Activated T-helper 17 cell treated with anti-CD3 and anti-CD28 coated beads, Interleukin-2, amount 50 U/mL, for 72 hours (primary cell): ENCODE data around the gene SPON1. TPM values are rescaled to one million over a fixed set of nuclear protein-coding genes. Genes with fewer than 3 reads are reported as not detected.
A peak's percentile ranks its signal among the peaks of the same experiment; 100 is the strongest.
"Not testable (repeated sequence)": the region's sequence is repeated elsewhere in the genome, so short reads cannot be mapped to it uniquely, and the experiment has no call there.

Experiments
- ATAC-seq: fragments of 150-1000 bp; cut with Tn5 transposase; replicated peaks from 2 replicates; pipeline ENCODE4 v1.10.0; 2021; ENCODE audit warnings: mild to moderate bottlenecking, moderate library complexity
- H3K27ac Mint-ChIP-seq: one replicate; pipeline ENCODE4 v1.8.0; 2022; ENCODE audit warnings: mixed read lengths
- H3K27me3 Mint-ChIP-seq: one replicate; pipeline ENCODE4 v1.8.0; 2022; ENCODE audit warnings: mixed read lengths
- H3K36me3 Mint-ChIP-seq: one replicate; pipeline ENCODE4 v1.8.0; 2022; ENCODE audit warnings: low read depth, mild to moderate bottlenecking, mixed read lengths
- H3K4me1 Mint-ChIP-seq: one replicate; pipeline ENCODE4 v1.8.0; 2022; ENCODE audit warnings: mixed read lengths
- H3K4me3 Mint-ChIP-seq: one replicate; pipeline ENCODE4 v1.8.0; 2022; ENCODE audit warnings: mild to moderate bottlenecking, mixed read lengths
- H3K9me3 Mint-ChIP-seq: one replicate; pipeline ENCODE4 v1.8.0; 2022; ENCODE audit warnings: mixed read lengths
- total RNA-seq, 2 donors: library from RNA; stranded (reverse); gene quantifications; one replicate each; pipeline ENCODE4 v1.2.3, GENCODE V29; 2022

Gene SPON1
- total RNA-seq, 2 donors from 2014 or later = 0.06 to 0.90 TPM

DNA sequence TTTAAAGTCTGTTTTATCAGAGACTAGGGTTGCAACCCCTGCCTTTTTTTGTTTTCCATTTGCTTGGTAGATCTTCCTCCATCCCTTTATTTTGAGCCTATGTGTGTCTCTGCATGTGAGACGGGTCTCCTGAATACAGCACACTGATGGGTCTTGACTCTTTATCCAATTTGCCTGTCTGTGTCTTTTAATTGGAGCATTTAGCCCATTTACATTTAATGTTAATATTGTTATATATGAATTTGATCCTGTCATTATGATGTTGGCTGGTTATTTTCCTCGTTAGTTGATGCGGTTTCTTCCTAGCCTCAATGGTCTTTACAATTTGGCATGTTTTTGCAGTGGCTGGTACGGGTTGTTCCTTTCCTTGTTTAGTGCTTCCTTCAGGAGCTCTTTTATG lies 25.4 kb upstream of the SPON1 start:
- peaks cover 10% of the 10 kb centered on the region for H3K4me1 Mint-ChIP-seq
- not testable (repeated sequence) for H3K27ac Mint-ChIP-seq, H3K27me3 Mint-ChIP-seq

DNA sequence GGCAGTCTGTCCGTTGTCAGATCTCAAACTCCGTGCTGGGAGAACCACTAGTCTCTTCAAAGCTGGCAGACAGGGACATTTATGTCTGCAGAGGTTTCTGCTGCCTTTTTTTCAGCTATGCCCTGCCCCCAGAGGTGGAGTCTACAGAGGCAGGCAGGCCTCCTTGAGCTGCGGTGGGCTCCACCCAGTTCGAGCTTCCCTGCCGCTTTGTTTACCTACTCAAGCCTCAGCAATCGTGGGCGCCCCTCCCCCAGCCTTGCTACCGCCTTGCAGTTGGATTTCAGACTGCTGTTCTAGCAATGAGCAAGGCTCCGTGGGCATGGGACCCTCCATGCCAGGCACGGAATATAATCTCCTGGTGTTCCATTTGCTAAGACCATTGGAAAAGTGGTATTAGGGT lies 23.7 kb upstream of the SPON1 start:
- not testable (repeated sequence) for H3K36me3 Mint-ChIP-seq, H3K27me3 Mint-ChIP-seq, H3K9me3 Mint-ChIP-seq, ATAC-seq, H3K27ac Mint-ChIP-seq
- Mint-ChIP-seq H3K4me3 (peak overlapping the region; percentile 36), H3K4me1 (peaks cover 16% of the 10 kb centered on the region)

More for the DNA sequence above, 25.4 kb upstream of the SPON1 start:
- ATAC-seq, H3K36me3 Mint-ChIP-seq, H3K9me3 Mint-ChIP-seq, H3K4me3 Mint-ChIP-seq: not testable (repeated sequence)

DNA sequence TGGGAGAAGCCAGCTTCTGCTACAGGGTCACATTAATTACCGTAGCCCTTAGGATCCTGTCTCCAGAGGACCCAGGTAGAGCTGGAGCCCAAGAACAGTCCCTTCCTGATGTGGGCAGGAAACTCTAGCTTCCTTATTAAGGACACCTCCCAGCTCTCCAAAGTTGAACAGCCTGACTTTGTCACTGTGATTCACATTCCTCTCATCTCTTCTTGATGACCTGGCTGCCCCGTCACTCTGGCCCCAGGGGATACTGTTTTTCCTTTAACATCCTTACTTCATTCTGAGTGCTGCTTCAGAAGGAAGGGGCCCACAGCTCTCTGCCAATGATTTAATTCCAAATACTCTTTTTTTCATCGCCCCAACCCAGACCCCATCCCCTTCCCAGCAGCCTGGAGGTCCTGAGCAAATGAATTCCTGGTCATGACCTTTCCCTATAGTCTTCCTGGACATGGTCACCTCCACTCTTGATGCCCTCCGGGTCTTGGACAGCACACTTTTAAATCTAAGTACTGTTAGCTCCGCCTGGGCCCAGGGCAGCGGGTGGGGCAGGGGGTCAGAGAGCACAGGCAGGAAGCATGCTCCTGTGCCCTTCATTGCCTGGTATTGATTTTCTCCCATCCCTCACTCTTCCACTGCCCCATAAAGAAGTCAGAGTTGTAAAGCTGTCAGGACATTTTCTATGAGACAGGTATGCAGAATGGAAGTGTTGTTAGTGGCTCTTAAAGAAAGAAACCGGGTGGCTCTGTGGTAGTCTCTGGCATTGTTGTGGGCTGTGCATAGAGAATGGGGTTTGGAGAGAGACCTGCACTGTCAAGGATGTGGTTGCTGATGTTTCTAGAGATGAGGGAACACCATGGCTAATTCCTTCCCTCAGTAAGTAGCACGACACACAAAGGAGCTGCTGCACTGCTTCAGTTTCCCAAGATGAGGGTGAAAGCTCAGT lies 22.3 kb upstream of the SPON1 start:
- H3K4me3 Mint-ChIP-seq = peak overlapping the region; percentile 45
- H3K9me3 Mint-ChIP-seq = peaks cover 4% of the 10 kb centered on the region
- peaks cover 16% of the 10 kb centered on the region for H3K4me1 Mint-ChIP-seq
- no peaks in the 10 kb centered on the region for H3K27me3 Mint-ChIP-seq
- no peaks in the 10 kb centered on the region for H3K36me3 Mint-ChIP-seq
- peak overlapping the region; percentile 8 for H3K27ac Mint-ChIP-seq
- peak; percentile 86 for ATAC-seq

DNA sequence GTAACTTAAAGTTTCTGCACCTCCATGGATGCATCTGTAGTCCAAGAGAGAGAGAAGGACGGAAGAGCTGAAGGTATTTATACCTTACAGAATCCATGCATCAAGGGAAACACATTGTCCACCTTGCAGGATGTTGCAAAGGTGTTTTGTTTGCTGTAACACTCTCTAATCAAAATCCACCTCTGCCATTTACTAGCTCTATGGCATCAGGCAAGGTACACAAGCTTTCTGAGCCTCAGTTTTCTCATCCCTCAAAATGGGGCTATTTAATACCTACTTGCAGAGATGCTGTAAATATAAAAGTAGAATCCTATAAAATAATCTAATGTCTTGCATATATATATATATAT lies 21.6 kb upstream of the SPON1 start:
- Mint-ChIP-seq H3K27ac (peak overlapping the region; percentile 8), H3K4me3 (peak overlapping the region; percentile 45)

GRCh38 chr11:13941775-13942174 lies 20.7 kb upstream of the SPON1 start:
- H3K36me3 Mint-ChIP-seq = no peaks in the 10 kb centered on the region
- peaks cover 4% of the 10 kb centered on the region for H3K9me3 Mint-ChIP-seq

More for the DNA sequence above, 21.6 kb upstream of the SPON1 start:
- Mint-ChIP-seq H3K27me3 (no peaks in the 10 kb centered on the region), H3K4me1 (peaks cover 16% of the 10 kb centered on the region), H3K36me3 (no peaks in the 10 kb centered on the region), H3K9me3 (peaks cover 4% of the 10 kb centered on the region)
- ATAC-seq = no peak

DNA sequence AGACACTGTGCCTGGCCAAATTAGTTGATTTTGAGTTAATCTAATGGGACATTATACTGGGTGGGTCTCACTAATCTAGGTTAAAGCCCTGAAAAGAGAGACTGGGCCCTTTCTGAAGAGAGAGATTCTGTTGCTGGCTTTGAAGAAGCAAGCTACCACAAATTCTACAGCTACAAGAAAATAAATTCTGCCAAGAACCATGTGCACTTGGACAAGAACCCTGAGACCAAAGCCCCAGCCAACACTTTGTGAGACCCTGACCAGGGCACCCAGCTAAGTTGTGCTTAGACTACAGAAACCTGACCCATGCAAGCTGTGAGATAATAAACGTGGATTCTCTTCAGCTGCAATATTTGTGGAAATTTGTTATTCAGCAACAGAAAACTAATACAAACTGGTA lies 20.1 kb upstream of the SPON1 start:
- ATAC-seq = no peak
- Mint-ChIP-seq H3K36me3 (no peaks in the 10 kb centered on the region), H3K27me3 (no peaks in the 10 kb centered on the region), H3K4me1 (peaks cover 20% of the 10 kb centered on the region), H3K27ac (no peak overlapping the region), H3K9me3 (peaks cover 4% of the 10 kb centered on the region), H3K4me3 (no peak overlapping the region)

More at GRCh38 chr11:13941775-13942174, 20.7 kb upstream of the SPON1 start:
- ATAC-seq = no peak
- no peaks in the 10 kb centered on the region for H3K27me3 Mint-ChIP-seq
- peaks cover 16% of the 10 kb centered on the region for H3K4me1 Mint-ChIP-seq
- no peak overlapping the region for H3K27ac Mint-ChIP-seq
- H3K4me3 Mint-ChIP-seq = no peak overlapping the region

DNA sequence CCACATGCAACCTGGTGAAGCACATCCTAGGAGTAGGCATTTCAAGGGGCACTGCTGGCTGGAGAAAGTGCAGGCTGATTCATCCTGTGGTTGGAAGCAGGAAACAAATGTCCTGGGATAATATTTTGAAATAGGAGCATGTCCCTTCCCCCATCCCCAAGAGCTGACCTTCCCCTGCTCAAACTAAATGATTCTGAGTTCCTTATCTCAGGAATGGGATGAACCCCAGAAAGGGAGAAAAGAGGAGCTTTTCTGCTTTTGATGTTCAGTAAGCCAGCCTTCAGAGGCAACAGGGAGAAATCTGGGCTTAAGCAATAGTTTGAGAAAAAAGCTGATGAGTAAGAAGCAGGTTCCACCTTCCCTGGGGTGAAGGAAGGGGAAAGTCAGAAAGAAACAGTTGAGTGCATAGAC lies 19.5 kb upstream of the SPON1 start:
- ATAC-seq = no peak
- Mint-ChIP-seq H3K36me3 (no peaks in the 10 kb centered on the region), H3K4me3 (no peak overlapping the region), H3K4me1 (peaks cover 21% of the 10 kb centered on the region), H3K9me3 (peaks cover 2% of the 10 kb centered on the region), H3K27ac (no peak overlapping the region), H3K27me3 (no peaks in the 10 kb centered on the region)

DNA sequence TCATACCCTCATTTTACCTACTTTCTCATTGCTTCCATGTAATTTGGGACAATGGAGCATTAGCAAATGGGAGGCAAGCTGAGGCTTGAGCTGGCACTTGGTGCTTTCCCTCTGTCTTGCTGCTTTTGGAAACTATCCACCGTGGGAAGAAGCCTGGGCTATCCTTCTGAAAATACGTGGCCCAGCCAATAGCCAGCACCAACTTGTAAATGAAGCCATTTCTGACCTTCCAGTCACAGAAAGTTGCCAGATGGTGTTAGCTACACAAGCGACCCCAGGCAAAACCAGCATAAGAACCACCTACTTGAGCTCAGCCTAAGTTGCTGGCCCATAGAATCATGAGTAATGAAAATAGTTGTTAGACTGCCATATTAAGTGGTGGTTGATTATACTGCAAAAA lies 18.5 kb upstream of the SPON1 start:
- Mint-ChIP-seq H3K9me3 (no peaks in the 10 kb centered on the region), H3K27ac (no peak overlapping the region), H3K4me3 (no peak overlapping the region), H3K36me3 (no peaks in the 10 kb centered on the region), H3K4me1 (peaks cover 21% of the 10 kb centered on the region), H3K27me3 (no peaks in the 10 kb centered on the region)
- no peak for ATAC-seq

DNA sequence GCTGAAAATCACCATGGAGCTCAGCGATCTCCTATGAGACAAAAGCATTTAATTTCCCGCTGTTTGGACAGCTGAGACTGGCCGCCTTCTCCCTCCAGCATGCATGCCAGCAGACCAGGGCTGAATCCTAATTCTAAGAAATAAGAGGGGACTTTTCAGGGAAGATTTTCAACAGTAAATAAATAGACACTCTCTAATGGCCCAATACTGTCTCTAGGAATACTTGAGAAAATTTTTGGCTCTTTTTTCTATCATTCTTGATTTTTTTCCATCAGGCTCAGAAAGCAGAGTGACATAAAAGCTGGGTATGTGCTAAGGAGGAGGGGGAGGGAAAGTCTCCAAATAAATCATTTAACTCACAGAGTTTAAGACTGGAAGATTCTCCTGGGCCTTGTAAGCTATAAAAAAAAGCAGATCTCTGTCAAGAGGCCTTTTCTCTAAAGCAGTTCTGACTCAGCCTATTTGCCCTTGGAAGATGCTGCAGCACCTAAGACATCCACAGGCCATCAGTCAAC lies 17.6 kb upstream of the SPON1 start:
- peaks cover 20% of the 10 kb centered on the region for H3K4me1 Mint-ChIP-seq
- no peaks in the 10 kb centered on the region for H3K27me3 Mint-ChIP-seq

GRCh38 chr11:13947379-13947778 lies 15.1 kb upstream of the SPON1 start:
- H3K27ac Mint-ChIP-seq = no peak overlapping the region
- peaks cover 10% of the 10 kb centered on the region for H3K4me1 Mint-ChIP-seq
- no peaks in the 10 kb centered on the region for H3K36me3 Mint-ChIP-seq
- H3K4me3 Mint-ChIP-seq = no peak overlapping the region
- H3K9me3 Mint-ChIP-seq = no peaks in the 10 kb centered on the region
- no peak for ATAC-seq
- no peaks in the 10 kb centered on the region for H3K27me3 Mint-ChIP-seq

More for the DNA sequence above, 17.6 kb upstream of the SPON1 start:
- H3K9me3 Mint-ChIP-seq = no peaks in the 10 kb centered on the region
- no peaks in the 10 kb centered on the region for H3K36me3 Mint-ChIP-seq
- no peak overlapping the region for H3K27ac Mint-ChIP-seq
- H3K4me3 Mint-ChIP-seq = no peak overlapping the region
- no peak for ATAC-seq

GRCh38 chr11:13949876-13950275 lies 12.6 kb upstream of the SPON1 start:
- Mint-ChIP-seq H3K9me3 (no peaks in the 10 kb centered on the region), H3K36me3 (no peaks in the 10 kb centered on the region), H3K27ac (no peak overlapping the region), H3K27me3 (no peaks in the 10 kb centered on the region), H3K4me3 (no peak overlapping the region), H3K4me1 (peaks cover 5% of the 10 kb centered on the region)
- ATAC-seq = no peak

DNA sequence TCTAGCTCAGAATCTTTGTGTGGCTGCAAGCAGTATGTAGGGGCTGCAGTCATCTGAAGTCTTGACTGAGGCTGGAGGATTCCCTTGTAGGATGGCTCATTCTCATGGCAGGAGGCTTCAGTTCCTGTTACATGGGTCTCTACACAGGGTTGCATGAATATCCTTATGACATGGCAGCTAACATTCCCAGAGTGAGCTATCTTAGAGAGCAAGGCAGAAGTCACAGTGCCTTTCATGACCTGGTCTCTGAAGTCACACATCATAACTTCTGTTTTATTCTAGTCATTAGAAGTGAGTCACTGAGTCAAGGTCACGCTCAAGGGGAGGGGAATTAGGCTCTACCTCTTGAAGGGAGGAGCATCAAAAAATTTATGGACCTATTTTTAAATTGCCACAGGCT lies 10.3 kb upstream of the SPON1 start:
- H3K27ac Mint-ChIP-seq = no peak overlapping the region
- peaks cover 2% of the 10 kb centered on the region for H3K4me1 Mint-ChIP-seq
- ATAC-seq = no peak
- no peaks in the 10 kb centered on the region for H3K9me3 Mint-ChIP-seq
- H3K4me3 Mint-ChIP-seq = no peak overlapping the region
- H3K27me3 Mint-ChIP-seq = no peaks in the 10 kb centered on the region
- no peaks in the 10 kb centered on the region for H3K36me3 Mint-ChIP-seq

- H3K27me3 Mint-ChIP-seq = no peaks in the 10 kb centered on the region
- no peaks in the 10 kb centered on the region for H3K36me3 Mint-ChIP-seq
- no peak overlapping the region for H3K4me3 Mint-ChIP-seq
- H3K9me3 Mint-ChIP-seq = no peaks in the 10 kb centered on the region
- H3K27ac Mint-ChIP-seq = no peak overlapping the region
- no peaks in the 10 kb centered on the region for H3K4me1 Mint-ChIP-seq
- ATAC-seq = no peak
Measured at GRCh38 chr11:13952668-13953067, 9.9 kb upstream of the SPON1 start.

DNA sequence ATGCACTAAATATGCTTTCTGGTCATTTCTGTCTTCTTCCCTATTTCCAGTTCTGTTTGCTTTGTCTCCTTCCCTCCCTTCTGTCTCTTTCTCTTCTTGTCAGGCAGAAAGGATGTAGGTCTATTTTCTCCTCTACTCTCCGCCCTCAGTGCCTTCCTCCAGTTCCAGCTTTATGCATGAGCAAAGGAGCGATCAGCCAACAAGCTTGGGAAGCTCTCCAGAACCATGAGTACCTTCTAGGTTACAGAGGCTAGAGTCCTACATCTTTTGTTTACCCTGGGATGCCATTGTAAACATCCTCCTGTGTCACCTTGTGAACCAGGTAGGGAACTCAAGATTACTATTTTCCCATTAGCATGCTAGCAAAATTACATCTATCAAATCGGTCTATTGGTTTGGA lies 7.9 kb upstream of the SPON1 start:
- no peak overlapping the region for H3K4me3 Mint-ChIP-seq
- no peaks in the 10 kb centered on the region for H3K36me3 Mint-ChIP-seq
- no peak for ATAC-seq
- peaks cover 8% of the 10 kb centered on the region for H3K27me3 Mint-ChIP-seq
- H3K9me3 Mint-ChIP-seq = no peaks in the 10 kb centered on the region
- no peak overlapping the region for H3K27ac Mint-ChIP-seq
- H3K4me1 Mint-ChIP-seq = no peaks in the 10 kb centered on the region

- no peaks in the 10 kb centered on the region for H3K4me1 Mint-ChIP-seq
- H3K27ac Mint-ChIP-seq = no peak overlapping the region
- no peak for ATAC-seq
- no peaks in the 10 kb centered on the region for H3K36me3 Mint-ChIP-seq
- peaks cover 18% of the 10 kb centered on the region for H3K27me3 Mint-ChIP-seq
- no peaks in the 10 kb centered on the region for H3K9me3 Mint-ChIP-seq
- no peak overlapping the region for H3K4me3 Mint-ChIP-seq
Measured at GRCh38 chr11:13955971-13956421, 6.5 kb upstream of the SPON1 start.
